Measurements from ENCODE around the gene AICDA.
"Not testable (repeated sequence)": the region's sequence is repeated elsewhere in the genome, so short reads cannot be mapped to it uniquely, and the experiment has no call there.

DNA sequence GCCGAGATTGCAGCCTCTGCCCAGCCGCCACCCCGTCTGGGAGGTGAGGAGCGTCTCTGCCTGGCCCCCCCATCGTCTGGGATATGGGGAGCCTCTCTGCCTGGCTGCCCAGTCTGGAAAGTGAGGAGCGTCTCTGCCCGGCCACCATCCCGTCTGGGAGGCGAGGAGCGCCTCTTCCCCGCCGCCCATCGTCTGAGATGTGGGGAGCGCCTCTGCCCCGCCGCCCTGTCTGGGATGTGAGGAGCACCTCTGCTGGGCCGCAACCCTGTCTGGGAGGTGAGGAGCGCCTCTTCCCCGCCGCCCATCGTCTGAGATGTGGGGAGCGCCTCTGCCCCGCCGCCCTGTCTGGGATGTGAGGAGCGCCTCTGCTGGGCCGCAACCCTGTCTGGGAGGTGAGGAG is 12.1 kb upstream of the AICDA start:
- TF ChIP-seq CTCF, EP300, POLR2A (IDR thresholded peaks at IDR 0.05): not testable (repeated sequence)

All from tibial nerve (tissue), 4 donors.